HG03342 (cell line): Measurements from ENCODE around the gene S100A16.

Experiments used
- ATAC-seq: cut with Tn5 transposase; IDR thresholded peaks from one replicate; pipeline ENCODE4 v1.9.1; 2021; ENCODE audit warnings: mild to moderate bottlenecking, moderate library complexity; ENCODE audit not compliant: unreplicated experiment

Gene S100A16

DNA sequence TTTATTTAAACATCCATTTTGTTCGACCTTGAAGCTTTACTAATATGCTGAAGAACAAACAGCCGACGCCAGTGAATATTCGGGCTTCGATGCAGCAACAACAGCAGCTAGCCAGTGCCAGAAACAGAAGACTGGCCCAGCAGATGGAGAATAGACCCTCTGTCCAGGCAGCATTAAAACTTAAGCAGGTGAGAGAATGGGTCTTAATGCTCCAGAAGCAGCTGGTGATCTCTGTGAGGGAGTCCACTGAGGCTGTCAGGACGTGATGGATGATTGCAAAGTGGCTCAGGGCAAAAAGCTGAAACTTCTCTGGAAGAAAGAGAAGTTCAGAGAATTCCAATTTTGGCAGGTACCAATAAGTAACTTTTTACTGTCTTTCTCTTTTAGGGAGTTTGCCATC lies 25.3 kb upstream of the S100A16 start:
- ATAC-seq: no peak

DNA sequence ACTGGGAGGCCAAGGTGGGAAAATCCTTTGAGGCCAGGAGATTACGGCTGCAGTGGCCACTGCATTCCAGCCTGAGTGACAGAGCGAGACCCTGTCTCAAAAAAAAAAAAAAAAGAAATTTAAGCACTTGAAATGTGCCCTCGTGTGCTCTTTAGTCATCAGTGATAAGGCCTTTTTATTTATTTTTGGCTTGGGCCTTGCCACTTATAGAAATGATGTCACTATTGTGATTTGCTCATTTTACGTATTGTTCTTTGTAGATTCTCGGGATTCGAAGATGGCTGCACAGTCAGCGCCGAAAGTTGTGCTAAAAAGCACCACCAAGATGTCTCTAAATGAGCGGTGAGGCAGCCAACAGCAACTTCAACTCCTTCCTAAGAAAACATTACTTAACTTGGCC lies 23.4 kb upstream of the S100A16 start:
- no peak for ATAC-seq

DNA sequence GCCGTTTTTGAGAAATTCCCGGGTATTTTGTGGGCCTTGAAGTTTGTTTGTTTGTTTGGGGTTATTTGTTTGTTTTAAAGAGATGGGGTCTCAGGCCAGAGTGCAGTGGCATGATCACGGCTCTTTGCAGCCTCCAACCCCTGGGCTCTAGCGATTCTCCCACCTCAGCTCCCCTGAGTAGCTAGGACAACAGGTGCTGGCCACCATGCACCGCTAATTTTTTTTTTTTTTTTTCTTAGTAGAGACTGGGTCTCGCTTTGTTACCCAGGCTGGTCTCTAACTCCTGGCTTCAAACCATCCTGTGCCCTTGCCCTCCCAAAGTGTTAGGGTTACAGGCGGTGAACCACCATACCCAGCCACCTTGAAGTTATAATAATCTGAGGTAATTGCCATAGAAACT lies 22.9 kb upstream of the S100A16 start:
- ATAC-seq: no peak

DNA sequence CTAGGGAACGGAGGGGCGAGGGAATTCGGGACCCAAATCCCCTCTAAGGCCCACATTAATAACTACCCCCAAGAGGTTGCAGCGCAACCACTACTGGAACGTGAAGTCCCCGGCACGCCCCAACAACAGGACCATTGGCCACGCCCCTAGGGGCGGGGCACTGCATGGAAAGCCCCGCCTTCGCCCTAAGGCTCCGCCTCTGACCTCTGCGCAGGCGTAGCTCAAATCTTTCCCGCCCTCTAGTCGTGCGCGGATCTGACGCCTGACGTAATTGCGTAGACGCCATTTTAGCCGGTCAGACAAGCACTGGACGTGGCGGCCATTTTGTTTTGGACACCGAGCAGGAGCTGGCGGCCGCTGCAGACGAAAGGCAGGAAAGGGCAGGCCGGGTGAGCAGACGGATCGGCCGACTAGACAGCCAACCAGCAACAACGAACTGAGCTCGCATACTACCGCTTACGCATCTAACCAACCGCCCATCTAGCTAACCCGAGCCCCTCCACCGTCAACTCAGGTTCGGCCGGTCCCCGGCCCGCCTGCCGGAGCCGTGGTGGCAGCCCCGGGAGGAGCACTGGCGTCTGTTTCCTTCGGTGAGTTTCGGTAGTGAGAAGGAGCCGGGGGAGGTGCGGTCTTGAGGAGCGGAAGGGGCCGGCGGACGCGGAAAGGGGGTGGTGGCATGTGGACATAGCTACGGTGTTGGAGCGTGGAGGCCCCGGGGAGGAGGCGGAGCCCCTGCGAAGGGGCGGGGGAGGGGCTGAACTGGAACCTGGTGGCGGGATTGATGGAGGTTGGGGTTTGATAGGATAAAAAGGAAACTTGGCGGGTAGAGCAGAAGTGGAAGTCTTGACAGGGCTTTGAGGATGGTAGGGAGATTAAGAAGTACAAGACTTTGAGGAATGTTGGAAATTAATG lies 21.1 kb upstream of the S100A16 start, which contains the start of gene CHTOP:
Gene CHTOP (plus strand): TSS at position 313 of the 912 bp plus-strand sequence. CDS start 2,523 bp downstream, outside the sequence.
- ATAC-seq: peak; percentile 81

DNA sequence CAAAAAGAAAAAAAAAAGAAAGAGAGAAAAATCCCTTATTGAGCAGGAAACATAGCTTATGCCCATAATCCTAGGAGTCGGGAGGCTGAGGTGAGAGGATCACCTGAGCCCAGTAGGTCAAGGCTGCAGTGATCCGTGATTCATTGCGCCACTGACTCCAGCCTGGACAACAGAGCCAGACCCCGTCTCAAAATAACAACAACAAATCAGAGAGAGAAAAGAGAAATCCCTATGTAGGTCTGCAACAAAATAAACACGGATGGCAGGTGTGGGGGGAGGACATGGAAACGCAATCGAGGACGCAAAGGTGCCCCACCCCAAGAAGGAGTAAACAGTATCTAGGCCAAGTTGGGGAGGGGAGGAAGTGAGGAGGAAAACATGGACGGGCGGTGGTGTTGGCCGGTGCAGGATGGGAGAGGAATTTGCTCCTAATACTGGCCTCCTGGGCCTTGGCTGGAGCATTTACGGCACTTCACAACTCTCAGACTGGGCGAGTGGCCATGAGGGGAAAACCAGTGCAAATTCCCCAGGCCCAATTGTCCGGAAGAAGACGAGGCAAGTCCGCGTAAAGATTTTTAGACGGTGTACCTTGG lies 20.3 kb upstream of the S100A16 start:
- no peak for ATAC-seq

DNA sequence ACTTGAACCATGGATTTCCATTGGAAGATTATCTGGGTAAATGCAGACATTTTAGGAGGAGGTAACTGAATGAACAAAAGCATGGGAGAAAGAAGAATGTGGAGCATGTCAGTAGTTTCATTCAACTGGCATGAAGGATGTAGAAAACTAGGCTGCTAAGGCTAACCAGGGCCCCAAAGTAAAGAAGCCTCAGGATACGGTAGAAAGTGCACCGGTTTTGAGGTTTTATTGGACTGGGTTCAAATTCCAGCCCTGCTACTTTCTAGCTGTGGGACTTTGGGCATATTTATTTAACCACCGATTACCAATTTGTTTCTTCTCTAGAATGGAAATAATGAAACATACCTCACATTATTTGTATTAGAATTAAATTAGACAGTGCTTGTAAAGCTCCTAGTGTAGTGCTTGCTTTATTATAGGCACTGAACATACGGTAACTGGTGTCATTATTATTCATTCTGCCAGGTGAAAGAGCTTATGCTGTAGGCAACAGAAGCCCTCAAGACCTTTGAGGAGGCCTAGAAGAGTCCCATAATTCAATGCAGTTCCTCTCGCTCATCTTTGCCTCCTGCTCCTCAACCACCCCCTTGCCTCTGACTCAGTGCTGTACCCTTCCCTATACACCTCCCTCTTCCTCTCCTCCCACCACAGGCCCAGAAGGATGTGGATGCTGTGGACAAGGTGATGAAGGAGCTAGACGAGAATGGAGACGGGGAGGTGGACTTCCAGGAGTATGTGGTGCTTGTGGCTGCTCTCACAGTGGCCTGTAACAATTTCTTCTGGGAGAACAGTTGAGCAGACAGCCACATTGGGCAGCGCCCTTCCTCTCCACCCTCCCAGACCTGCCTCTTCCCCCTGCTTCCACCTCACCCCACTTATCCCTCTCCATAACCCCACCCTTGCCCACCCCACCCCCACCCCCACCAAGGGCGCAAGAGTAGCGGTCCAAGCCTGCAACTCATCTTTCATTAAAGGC lies 18.4 kb upstream of the S100A16 start:
- no peak for ATAC-seq

DNA sequence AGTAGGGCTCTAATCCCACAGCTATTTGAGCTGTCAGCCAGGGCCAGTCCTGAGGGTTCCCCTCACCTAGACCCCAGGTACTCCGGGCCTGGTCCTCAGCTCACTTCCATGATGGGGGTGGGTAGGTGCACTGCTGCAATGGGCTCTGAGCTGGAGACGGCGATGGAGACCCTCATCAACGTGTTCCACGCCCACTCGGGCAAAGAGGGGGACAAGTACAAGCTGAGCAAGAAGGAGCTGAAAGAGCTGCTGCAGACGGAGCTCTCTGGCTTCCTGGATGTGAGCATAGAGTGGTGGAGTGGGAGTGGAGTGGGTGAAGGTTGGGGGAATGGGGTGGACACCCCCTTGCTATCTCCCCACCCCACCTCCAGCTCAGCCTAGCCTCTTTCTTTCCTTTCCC lies 17.4 kb upstream of the S100A16 start:
- no peak for ATAC-seq

DNA sequence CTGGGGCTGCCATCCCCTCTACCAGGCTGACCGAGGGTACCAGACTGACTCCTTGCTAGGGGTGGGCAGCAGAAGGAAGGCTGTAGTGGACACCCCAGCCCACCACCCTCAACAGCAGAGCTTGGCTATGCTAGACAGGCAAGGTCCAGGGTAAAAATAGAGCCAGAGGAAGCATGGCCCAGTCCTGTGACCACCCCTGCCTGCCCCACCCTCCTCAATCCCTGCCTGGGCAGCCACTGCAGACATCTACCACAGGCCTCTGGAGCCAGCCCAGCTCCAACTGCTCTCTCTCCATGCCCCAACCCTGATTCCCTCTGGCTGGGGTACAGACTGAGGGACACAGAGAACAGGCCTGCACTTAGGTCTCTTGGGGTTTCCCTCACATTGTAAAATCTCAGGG lies 17.0 kb upstream of the S100A16 start:
- no peak for ATAC-seq

DNA sequence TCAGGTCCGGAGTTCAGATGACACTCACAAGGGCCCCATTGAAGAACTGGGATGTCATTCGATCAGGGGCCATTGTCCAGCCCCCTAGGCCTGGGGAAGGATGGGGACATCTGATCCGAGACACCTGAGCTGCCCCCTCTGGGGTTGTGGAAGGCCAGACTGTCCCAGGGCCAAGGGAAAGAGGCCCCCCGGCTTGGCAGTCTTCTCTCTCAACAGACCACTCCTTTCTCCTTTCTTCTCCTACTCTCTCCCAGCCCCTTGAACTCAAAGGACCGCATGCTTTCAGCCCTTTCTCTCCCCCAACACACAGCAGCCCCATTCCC lies 16.4 kb upstream of the S100A16 start:
- no peak for ATAC-seq

DNA sequence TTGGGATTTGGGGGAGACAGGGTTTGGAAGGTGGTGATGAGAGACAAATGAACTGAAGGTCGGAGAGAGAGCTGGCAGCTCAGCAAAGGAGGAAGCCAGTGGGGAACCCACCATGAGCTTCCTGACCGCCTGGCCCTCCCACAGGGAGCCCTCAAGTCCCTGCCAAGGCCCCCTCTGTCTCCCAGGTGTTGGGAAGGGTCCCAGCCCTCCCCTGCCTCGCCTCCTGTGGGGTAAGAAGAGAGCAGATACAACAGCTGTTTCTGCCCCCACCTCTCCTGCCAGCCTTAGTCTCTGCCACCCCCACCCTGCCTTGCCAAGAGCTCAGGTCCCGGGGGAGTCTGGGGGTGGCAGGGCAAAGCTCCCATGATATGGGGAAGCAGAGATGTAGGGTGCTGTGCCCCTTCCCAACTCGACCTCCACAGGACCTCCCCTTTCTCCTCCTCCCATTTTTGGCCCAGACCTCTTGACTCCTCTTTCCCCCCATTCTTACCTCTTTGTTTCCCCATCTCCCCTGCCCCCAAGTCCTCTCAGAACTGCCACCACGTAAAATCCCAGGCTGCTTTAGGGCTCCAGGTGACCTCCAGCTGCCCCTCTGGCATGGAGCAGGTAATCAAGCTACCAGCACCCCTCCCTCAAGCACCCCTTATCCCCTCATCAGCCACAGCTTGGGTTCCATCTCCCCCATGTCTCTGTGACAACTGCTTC lies 15.9 kb upstream of the S100A16 start:
- no peak for ATAC-seq

DNA sequence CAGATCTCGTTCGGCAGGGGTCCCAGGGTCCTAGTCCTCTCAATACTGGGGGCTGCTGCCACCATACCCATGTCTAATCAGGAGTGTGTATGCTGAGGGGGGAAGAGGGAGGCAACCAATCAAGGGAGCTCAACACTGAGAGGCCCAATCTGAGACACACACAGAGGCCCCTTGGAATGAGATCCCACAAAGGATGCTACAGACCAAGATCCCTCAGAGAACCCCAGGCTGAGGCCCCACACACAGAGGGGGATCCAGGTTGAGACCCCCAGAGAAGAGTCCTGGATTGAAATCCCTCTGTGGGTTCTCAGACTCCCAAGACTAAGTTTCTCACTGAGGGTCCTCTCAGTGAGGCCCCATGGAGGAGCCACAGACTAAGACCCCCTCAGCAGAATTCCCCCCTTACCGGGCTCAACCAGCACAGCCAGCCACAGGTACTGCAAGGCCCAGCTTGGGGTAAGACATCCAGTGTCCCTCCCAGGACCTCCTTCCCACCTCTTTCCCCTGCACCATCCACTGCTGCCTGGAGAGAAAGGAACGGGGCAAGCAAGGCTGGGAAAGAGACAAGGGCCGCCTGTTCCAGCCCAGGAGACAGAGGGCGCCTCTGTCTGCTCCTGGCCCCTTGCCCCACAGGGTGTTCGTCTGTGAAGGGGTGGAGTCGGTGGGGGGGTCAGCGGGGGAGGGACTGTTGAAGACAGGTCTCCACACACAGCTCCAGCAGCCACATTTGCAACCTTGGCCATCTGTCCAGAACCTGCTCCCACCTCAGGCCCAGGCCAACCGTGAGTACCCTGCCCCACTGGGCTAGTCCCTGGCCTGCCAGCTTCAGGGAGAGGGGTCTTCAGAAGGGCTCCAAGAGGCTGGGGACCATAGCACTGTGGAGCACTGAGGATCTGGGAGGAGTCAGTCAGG lies 15.0 kb upstream of the S100A16 start, which contains the start of gene S100A1:
Gene S100A1 (plus strand): TSS at position 720 of the 912 bp plus-strand sequence. CDS start 2,088 bp downstream, outside the sequence.
- ATAC-seq: no peak

DNA sequence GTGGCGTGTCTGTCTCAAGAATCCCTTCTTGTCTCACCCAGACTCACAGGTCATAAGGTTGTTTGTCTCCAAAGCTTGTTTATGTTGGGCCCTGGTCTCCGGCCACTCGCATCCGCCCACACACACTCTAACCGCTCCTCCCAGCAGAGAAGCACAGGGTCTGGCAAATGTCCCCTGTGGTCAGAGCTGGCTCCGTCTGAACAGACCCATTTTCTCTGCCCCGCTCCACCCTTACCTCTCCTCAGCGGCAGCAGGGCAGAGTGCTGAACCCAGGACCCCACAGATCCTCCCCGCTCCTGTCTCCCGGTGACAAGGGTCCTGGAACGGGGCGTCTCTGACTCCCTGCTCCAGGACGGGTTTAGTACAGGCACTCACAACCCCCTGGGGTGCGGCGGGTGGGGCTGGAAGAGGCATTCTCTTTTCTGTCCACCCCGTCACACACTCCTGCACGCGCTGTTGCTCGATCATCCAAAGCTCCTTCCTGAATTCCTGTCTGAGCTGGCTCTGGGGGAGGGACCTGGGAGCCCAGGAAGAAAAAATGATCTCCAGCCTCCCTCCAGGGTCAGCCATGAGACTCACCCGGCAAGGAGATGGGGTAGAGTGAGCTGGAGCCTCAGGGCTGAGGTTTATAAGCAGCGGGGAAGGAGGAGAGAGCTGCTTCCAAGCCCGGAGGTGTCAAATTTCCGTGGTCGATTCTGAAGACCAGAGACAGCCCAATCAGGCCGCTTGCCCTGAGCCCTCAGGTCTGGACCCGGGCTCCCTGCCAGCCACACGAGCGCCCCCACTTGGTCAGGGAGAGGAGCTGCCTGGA lies 14.2 kb upstream of the S100A16 start, which contains the start of gene S100A13:
Gene S100A13 (minus strand): TSS at position 602 of the 811 bp plus-strand sequence. CDS start 1,033 bp downstream, outside the sequence.
- no peak for ATAC-seq

DNA sequence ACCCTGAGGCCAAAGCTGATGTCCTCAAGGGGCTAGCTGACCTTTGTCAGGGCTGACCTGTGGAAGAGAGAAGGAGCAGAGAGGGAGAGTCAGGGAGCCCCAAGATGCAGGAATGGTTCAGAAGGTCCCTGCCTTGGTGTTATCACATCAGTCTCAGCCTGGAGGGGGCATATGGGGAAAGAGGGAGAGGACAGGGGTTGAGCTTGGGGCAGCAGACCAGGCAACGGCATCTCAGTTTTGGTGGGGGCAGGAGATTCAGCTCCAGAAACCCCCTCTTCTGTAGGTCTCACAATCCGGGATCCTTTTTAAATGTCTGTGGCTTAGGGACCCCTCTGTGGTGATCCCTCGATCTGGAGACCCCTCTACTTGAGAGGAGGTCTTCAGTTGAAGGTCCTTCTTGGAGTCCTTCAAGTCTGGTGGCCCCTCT lies 13.6 kb upstream of the S100A16 start:
- ATAC-seq: no peak

DNA sequence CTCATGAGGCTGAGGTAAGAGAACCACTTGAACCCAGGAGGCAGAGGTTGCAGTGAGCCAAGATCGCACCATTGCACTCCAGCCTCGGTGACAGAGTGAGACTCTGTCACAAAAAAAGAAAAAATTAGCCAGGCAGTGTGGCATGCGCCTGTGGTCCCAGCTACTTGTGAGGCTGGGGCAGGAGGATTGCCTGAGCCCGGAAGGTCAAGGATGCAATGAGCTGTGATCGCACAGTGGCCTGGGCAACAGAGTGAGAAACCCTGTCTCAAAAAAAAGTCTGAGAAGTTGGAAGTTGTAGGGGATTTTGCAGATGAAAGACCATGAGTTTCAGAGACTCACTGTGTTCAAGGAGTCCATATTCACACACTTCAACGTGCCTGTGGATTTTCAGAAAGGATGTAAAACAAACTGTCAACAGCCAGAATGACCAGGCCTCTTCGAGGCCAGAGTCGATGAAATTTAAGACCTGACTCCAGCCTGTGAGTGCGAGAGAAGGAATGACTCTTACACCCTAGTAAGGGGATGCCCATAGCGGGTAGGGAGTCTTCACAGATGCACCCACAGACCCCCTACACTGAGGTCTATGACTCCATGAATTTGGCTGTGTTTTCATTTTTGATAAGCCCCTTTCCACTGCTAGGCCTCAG lies 12.2 kb upstream of the S100A16 start:
- no peak for ATAC-seq

DNA sequence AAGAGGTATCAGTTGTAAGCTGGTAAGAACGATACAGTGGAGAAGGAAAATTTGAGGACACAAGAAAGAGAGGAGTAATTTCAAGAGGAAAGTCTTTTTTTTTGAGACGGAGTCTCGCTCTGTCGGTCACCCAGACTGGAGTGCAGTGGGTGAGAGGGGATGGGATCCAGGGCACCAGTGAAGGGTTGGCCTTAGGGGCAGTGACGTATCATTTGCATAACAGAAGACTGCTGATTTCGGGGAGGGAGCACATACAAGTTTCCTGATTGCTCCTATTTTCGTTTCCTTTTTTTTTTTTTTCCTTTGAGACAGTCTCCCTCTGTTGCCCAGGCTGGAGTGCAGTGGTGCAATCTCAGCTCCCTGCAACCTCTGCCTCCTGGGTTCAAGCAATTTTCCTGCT lies 10.2 kb upstream of the S100A16 start:
- no peak for ATAC-seq

DNA sequence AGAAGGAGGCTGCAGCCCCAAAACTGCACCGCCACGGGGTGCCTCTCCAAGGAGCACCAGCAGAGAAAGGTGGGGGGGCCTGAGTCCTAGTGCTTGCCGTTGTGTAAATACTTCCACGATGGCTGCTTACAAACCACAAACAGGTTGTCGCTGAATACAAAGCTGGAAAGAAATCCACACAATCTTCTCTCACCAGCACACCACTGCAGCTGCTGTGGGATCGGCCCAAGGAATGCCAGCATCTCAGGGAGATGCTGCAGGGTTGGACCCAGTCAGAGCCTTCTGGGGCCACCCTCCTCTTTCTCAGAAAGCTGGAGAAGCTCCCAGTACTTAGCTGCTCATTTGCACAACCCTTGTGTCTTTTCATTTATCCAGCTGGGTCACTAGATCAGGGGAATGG lies 6.2 kb upstream of the S100A16 start:
- no peak for ATAC-seq

DNA sequence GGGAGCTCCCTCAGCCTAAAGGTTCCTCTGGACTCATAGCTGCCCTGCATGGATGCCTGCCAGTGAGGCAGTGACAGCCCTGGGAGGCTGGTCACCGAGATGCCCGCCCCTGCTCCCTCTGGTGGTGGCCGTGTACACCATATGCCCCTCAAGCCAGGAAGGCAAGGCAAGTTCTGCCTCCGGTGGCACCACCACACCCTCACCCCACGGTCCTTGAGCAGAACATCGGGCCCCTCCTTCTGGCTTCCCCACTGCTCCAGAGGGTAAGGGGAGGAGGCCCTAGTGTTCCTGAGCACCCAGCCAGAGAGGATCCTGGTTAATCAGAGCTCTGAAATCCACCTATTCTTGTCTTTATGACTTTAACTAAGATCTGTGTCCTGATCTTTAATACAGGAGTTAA lies 4.7 kb upstream of the S100A16 start:
- peak; percentile 68 for ATAC-seq

DNA sequence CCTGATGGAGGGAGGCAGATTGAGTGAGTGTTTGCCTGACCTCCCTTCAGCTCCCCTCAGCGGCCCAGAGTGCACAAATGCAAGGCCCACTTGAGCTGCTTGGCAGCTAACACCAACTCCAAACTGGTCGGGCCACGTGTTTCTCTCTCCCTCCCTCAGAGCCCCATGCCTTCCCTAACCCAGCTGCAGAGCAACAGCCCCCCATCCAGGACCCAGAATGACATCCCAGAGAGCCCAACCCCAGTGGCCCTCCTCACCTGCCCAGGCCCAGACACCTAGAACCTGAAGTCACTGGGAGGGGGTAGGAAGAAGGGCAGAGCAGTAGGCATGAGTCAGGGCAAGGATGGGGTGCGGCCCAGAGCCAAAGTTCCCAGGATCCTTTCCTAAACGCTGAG lies 4.0 kb upstream of the S100A16 start:
- no peak for ATAC-seq
